Femur (tissue), 1 donor: ENCODE results near the gene ATP6V1G2.
"Not testable (repeated sequence)": the region's sequence is repeated elsewhere in the genome, so short reads cannot be mapped to it uniquely, and the experiment has no call there.

Experiments
- DNase-seq: peaks from one replicate; pipeline ENCODE4 v3.0.0-alpha.2; 2017

The ATP6V1G2 gene

DNA sequence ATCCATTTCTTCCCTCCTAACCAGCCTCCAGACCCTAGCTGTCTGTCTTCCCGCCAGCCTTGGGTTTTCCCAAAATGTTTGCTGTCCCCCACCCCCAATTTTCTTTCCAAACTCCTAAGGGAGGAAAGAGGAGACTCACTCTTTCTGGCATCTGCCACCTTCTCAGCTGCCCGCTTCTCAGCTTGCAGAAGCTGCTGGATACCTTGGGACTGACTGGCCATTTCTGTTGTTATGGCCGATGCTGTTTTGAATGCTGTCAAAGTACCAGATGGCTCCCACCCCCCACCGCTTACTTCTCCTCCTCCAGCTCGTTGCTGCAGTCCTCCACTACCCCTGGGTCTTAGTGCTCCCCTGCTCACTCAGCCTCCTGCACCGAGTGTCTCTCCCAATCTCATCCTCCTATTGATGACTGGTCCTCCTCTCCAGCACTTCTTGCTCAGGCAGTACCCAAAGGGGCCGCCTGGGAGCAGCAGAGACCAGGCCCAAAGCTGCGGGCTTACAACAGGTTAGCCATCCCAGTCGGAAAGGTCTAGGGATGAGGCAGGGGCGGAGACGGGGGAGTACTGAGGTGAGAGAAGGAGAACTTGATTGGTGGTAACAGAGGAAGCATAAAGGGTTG is at the start of gene ATP6V1G2:
TSS of gene ATP6V1G2 (minus strand) at position 270 of the 619 bp plus-strand sequence. CDS start at position 221, 49 bp downstream.
- DNase-seq: peak; percentile 93

DNA sequence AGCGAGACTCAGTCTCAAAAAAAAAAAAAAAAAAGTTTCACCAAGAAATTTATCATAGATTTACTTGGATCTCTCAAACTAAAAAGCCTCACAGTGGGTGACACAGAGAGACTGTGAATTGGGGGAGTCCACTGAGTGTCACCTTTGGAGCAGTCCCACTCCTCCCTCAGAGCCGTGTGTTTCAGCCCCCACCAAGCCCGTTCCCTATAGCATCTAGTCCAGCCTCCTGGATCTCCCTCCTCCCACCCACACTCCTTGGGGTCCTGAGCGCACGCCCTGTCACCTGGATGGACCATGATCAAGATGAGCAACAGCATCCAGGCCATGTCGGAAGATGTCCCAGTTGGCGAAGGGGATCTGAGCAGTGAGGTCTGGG is 46.0 kb upstream of the ATP6V1G2 start:
- no peak for DNase-seq

- not testable (repeated sequence) for DNase-seq
These were observed 44.3 kb upstream of the ATP6V1G2 start for GRCh38 chr6:31590691-31591090.

GRCh38 chr6:31588871-31589650 is 42.7 kb upstream of the ATP6V1G2 start:
- DNase-seq: no peak

GRCh38 chr6:31587791-31588777 is 41.7 kb upstream of the ATP6V1G2 start:
- no peak for DNase-seq

- peak; percentile 48 for DNase-seq
These were observed 40.3 kb upstream of the ATP6V1G2 start for GRCh38 chr6:31586599-31587281.

- DNase-seq: no peak
These were observed 39.6 kb upstream of the ATP6V1G2 start, which contains the start of gene LST1 for GRCh38 chr6:31586008-31586407. Gene LST1 (plus strand): TSS chr6:31586277. CDS start chr6:31587300, 1,023 bp downstream.

DNA sequence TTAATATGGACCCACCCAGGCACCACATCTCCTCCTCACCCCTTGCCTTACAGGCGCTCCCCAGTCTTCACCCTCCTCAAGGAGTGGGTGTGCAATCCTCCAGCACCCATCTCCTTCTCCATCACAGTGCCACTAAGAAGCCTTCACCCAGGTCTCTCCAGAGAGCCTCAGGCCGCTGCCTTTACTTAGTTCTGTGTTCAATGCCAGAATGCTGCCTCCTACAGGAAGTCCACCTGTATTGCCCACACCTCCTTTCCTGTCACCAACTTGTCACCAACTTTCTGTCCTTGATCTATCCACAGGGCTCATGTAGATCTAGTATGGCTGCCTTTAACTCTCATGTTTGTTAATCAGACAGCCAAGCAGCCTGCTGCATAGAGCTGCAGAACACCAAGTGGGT is 39.1 kb upstream of the ATP6V1G2 start:
- no peak for DNase-seq

DNA sequence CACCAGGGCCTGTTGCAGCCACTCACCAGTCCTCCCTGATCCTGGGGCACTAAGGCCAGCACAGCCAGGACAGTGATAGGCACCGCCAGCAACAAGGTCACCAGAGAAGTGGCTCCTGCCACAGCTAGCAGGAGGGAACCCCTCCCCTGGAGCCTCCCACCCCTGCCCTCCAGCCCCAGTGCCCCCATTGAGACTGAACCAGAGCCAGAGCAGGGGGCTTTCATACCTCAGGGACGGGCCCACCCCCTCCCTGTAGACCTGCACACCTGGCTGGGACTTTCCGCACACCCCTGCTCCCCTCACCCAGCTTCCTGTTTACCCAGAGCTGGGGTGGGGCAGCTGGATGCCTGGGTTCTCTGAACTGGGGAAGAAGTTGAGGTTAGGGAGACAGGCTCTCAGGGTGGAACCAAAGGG is 35.8 kb upstream of the ATP6V1G2 start, which contains the start of gene LTB:
TSS of gene LTB (minus strand) at position 195 of the 414 bp plus-strand sequence. CDS start at position 188, 7 bp downstream.
- DNase-seq: no peak

- DNase-seq: no peak
These were observed 35.2 kb upstream of the ATP6V1G2 start for GRCh38 chr6:31581434-31582229.

- DNase-seq: peak; percentile 91
These were observed 34.5 kb upstream of the ATP6V1G2 start for GRCh38 chr6:31580807-31581433.

GRCh38 chr6:31580438-31580740 is 34.0 kb upstream of the ATP6V1G2 start:
- DNase-seq: no peak

DNA sequence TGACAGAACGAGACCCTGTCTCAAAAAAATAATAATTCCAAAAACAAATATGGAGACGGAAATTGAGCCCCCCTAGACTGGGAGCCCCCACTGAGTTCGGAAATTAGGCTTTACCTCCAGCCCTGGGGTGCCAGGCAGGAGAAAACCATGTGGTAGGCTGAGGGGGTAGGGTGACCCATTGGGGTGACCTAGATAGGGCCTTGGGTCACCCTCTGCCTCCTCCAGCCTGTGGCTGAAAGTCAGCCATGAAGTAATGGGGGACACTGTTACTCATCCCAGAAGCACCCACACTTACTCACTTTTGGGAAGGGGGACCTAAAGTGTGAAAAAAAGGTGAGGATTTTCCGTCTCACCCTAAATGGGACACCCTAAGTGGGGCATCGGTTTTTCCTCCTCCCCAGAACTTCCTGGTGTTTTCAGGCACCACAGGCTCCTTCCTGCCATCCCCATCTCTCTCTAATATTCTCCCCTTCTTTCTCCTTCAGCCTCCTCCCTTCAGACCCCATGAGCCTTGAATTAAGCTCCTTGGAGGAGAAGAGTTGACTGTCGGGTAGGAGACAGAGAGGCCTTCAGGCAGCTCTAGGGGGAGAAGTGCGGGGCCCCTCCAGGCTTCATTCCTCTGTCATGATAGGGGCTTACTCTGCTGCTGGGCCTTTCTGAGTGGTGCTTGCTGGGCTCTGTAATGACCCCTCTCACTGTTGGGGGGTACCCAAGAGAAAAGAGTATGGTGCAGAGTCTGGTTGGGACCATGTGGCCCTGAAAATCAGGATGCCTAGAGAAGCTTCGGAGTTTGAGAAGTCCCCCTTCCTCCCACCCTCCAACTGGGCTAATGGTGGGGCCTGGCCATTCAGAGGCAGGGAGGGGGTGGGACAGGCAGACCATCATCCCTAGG is 33.4 kb upstream of the ATP6V1G2 start:
- no peak for DNase-seq

DNA sequence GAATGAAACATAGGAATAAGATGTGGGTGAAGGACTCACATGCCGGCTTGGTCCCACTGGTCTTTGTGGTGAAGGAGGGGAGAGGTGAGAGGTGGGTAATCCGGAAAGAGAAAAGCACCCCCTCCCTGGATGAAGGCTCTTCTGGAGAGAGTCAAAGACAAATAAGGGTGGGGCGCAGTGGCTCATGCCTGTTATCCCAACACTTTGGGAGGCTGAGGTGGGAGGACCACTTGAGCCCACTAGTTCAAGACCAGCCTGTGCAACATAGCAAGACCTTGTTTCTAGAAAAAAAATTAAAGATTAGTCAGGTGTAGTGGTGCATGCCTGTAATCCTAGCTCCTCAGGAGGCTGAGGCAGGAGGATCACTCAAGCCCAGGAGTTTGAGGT is 32.7 kb upstream of the ATP6V1G2 start:
- no peak for DNase-seq

DNA sequence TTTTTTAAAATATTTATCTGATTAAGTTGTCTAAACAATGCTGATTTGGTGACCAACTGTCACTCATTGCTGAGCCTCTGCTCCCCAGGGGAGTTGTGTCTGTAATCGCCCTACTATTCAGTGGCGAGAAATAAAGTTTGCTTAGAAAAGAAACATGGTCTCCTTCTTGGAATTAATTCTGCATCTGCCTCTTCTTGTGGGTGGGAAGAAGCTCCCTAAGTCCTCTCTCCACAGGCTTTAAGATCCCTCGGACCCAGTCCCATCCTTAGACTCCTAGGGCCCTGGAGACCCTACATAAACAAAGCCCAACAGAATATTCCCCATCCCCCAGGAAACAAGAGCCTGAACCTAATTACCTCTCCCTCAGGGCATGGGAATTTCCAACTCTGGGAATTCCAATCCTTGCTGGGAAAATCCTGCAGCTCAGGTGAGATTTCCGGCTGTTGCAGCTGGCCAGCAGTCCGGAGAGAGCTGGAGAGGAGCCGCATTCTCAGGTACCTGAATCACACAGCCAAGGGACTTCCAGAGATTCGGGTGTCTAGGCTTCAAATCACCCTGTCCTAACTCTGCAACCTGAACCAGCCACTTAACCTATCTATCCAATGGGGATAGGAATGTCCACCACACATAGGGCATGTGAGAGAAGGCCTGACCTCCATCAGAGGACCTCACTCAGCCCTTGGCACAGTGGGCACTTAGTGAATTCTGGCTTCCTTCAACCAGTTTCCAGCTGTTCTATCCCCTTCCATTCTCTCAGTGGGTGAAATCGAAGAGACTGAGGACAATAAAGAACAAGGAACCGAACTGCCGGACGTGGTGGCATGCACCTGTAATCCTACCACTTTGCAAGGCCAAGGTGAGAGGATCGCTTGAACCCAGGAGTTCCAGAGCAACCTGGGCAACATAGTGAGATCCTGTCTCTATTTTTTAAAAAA is 32.0 kb upstream of the ATP6V1G2 start:
- DNase-seq: no peak

GRCh38 chr6:31577579-31577966 is 31.2 kb upstream of the ATP6V1G2 start:
- no peak for DNase-seq

GRCh38 chr6:31576897-31577578 is 30.6 kb upstream of the ATP6V1G2 start:
- DNase-seq: no peak

DNA sequence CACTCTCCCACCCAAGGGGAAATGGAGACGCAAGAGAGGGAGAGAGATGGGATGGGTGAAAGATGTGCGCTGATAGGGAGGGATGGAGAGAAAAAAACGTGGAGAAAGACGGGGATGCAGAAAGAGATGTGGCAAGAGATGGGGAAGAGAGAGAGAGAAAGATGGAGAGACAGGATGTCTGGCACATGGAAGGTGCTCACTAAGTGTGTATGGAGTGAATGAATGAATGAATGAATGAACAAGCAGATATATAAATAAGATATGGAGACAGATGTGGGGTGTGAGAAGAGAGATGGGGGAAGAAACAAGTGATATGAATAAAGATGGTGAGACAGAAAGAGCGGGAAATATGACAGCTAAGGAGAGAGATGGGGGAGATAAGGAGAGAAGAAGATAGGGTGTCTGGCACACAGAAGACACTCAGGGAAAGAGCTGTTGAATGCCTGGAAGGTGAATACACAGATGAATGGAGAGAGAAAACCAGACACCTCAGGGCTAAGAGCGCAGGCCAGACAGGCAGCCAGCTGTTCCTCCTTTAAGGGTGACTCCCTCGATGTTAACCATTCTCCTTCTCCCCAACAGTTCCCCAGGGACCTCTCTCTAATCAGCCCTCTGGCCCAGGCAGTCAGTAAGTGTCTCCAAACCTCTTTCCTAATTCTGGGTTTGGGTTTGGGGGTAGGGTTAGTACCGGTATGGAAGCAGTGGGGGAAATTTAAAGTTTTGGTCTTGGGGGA is 29.7 kb upstream of the ATP6V1G2 start:
- DNase-seq: no peak
